Subcutaneous adipose tissue (tissue), 4 donors: ENCODE results near the gene MAPK9. TPM values are rescaled to one million over a fixed set of nuclear protein-coding genes. Genes with fewer than 3 reads are reported as not detected.

Experiments used
- CTCF ChIP-seq: fragments of 450-650 bp; IDR thresholded peaks from one replicate; pipeline ENCODE4 v1.5.1; 2016; ENCODE audit warnings: low read depth, mild to moderate bottlenecking, control low read depth, antibody characterized with exemption, moderate library complexity
- total RNA-seq, 4 donors: library from RNA; depleted of rRNA; stranded (reverse); fragments of >200 nt; gene quantifications; one replicate each; pipeline ENCODE4 v1.1.0, GENCODE V29; 2016

Gene MAPK9
- total RNA-seq, 4 donors from 2014 or later: 23.7 to 34.7 (median 25.7) TPM

GRCh38 chr5:180201051-180201987, 90.6 kb downstream of the MAPK9 start:
- no peak for TF ChIP-seq CTCF

GRCh38 chr5:180199390-180199789, 92.5 kb downstream of the MAPK9 start:
- TF ChIP-seq CTCF: no peak

- no peak for TF ChIP-seq CTCF
These were observed 93.7 kb downstream of the MAPK9 start for GRCh38 chr5:180198208-180198607.

- TF ChIP-seq CTCF: no peak
These were observed 94.7 kb downstream of the MAPK9 start for GRCh38 chr5:180197016-180197702.

GRCh38 chr5:180194410-180195345, 97.2 kb downstream of the MAPK9 start:
- no peak for TF ChIP-seq CTCF

- no peak for TF ChIP-seq CTCF
These were observed 98.0 kb downstream of the MAPK9 start for GRCh38 chr5:180193749-180194375.
